Gastroesophageal sphincter (tissue), 3 donors: Measurements from ENCODE around the gene PAGR1.

ENCODE experiments used
- POLR2AphosphoS5 ChIP-seq: sonication (generic); formaldehyde crosslinking; IDR thresholded peaks from one replicate; pipeline ENCODE4 v1.6.1; 2017; ENCODE audit warnings: antibody characterized with exemption
- TF ChIP-seq, protein P1 (sequence below), 4 experiments: fragments of 200-600 bp in 2 of 4; fragments of 450-650 bp in 2 of 4; sonication (generic) in 1 of 4; IDR thresholded peaks; one replicate each; pipeline ENCODE4 v1.5.1; 2017 to 2019; ENCODE audit warnings: antibody characterized with exemption in 4 of 4, mild to moderate bottlenecking in 2 of 4, moderate library complexity in 2 of 4

DNA sequence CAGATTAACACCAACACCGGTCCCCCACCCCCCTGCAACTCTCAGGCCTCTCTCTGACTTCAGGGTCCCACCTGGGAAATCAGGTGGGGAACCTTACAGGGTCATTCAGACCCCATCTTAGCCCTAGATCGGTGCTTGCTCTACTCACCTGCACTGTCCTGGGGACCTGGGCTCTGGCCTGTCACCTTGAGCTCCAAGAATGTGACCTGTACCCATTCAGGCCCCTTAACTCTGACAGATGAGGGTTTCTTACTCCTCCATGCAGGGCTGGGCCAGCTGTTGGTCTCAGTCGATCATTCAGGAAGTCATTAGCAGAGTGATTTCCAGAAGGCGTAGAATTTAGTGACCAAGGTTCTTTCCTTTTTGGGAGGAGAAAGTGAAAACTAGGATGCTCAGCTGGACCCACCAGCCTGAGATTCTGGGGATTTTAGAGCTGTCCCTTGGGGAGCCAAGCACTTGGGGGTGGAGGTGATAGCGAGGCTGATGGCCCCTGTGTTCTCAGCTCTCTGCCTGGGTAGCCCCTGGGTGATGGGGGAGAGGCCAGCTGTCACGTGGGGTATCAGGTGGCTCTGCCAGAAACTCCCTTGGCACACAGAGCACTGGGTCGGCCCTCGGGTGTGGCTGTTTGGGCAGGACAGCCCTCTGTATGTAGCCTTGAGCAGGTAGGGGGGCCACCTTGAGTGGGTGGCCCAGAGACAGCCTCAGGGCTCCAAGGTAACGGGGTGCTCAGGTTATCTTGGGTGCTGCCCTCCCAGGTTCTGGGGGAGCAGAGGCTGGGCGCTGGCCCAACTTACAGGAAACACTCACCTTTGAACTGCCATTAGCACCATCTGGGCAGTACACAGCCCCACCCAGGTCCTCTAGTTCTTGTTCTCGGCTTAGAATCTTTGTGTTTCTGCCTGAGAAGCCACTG lies 5.0 kb downstream of the PAGR1 start:
- TF ChIP-seq, protein P1, sequence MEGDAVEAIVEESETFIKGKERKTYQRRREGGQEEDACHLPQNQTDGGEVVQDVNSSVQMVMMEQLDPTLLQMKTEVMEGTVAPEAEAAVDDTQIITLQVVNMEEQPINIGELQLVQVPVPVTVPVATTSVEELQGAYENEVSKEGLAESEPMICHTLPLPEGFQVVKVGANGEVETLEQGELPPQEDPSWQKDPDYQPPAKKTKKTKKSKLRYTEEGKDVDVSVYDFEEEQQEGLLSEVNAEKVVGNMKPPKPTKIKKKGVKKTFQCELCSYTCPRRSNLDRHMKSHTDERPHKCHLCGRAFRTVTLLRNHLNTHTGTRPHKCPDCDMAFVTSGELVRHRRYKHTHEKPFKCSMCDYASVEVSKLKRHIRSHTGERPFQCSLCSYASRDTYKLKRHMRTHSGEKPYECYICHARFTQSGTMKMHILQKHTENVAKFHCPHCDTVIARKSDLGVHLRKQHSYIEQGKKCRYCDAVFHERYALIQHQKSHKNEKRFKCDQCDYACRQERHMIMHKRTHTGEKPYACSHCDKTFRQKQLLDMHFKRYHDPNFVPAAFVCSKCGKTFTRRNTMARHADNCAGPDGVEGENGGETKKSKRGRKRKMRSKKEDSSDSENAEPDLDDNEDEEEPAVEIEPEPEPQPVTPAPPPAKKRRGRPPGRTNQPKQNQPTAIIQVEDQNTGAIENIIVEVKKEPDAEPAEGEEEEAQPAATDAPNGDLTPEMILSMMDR (IDR thresholded peaks at IDR 0.05) = no peak
- no peak for TF ChIP-seq POLR2AphosphoS5
